DMS 273 (cell line): Measurements from ENCODE around the gene KRT76.

Experiments
- DNase-seq: peaks from one replicate; lab custom pipeline; 2025; ENCODE audit not compliant: unreplicated experiment; lab: John Stamatoyannopoulos, UW

Gene KRT76

GRCh38 chr12:52776913-52777395, at the start of gene KRT76:
KRT76 (minus strand) TSS chr12:52777345; CDS start chr12:52777291, 54 bp downstream.
- DNase-seq, result no peak

- no peak for DNase-seq
These were observed 48.8 kb upstream of the KRT76 start for GRCh38 chr12:52825961-52826360.

- DNase-seq, result no peak
These were observed 47.7 kb upstream of the KRT76 start for GRCh38 chr12:52824741-52825410.

GRCh38 chr12:52823761-52824450, 46.8 kb upstream of the KRT76 start:
- DNase-seq, result no peak

- DNase-seq, result no peak
These were observed 45.8 kb upstream of the KRT76 start for GRCh38 chr12:52822771-52823510.

- no peak for DNase-seq
These were observed 44.9 kb upstream of the KRT76 start for GRCh38 chr12:52821826-52822660.

- DNase-seq, result no peak
These were observed 44.1 kb upstream of the KRT76 start for GRCh38 chr12:52821071-52821730.

GRCh38 chr12:52820521-52820920, 43.4 kb upstream of the KRT76 start:
- no peak for DNase-seq

GRCh38 chr12:52819731-52820510, 42.8 kb upstream of the KRT76 start:
- DNase-seq, result no peak

GRCh38 chr12:52818887-52819420, 41.8 kb upstream of the KRT76 start:
- DNase-seq, result no peak

GRCh38 chr12:52818388-52818787, 41.2 kb upstream of the KRT76 start:
- no peak for DNase-seq

- no peak for DNase-seq
These were observed 40.6 kb upstream of the KRT76 start for GRCh38 chr12:52817699-52818238.

GRCh38 chr12:52817003-52817698, 40.0 kb upstream of the KRT76 start:
- DNase-seq, result no peak

- DNase-seq, result no peak
These were observed 38.8 kb upstream of the KRT76 start for GRCh38 chr12:52815676-52816588.

GRCh38 chr12:52815161-52815560, 38.0 kb upstream of the KRT76 start:
- no peak for DNase-seq

GRCh38 chr12:52814710-52815155, 37.6 kb upstream of the KRT76 start:
- DNase-seq, result no peak
